Mucosa of descending colon (tissue), 3 donors: Measurements from ENCODE around the gene CDH4. TPM values are rescaled to one million over a fixed set of nuclear protein-coding genes. Genes with fewer than 3 reads are reported as not detected.

Source experiments
- ATAC-seq: fragments of 200-7000 bp; cut with Tn5 transposase; one replicate; pipeline ENCODE4 v1.9.1; 2020; ENCODE audit warnings: mild to moderate bottlenecking, moderate library complexity
- DNase-seq, 3 donors: peaks; one replicate each; pipeline ENCODE4 v3.0.0-alpha.2; 2020
- H3K36me3 ChIP-seq: fragments of 200-600 bp; one replicate; pipeline ENCODE4 v1.8.0; 2021; ENCODE audit warnings: low read depth, mild to moderate bottlenecking
- H3K4me1 ChIP-seq: fragments of 200-600 bp; one replicate; pipeline ENCODE4 v1.8.0; 2021; ENCODE audit warnings: low read depth, mild to moderate bottlenecking
- H3K4me3 ChIP-seq: fragments of 200-600 bp; one replicate; pipeline ENCODE4 v1.8.0; 2021; ENCODE audit warnings: mild to moderate bottlenecking
- H3K9me3 ChIP-seq: fragments of 200-600 bp; one replicate; pipeline ENCODE4 v1.8.0; 2021; ENCODE audit warnings: mild to moderate bottlenecking
- intact Hi-C, 2 donors: fragments of 100-400 bp; cut with DNase I in 1 of 2; cut with micrococcal nuclease in 1 of 2; formaldehyde crosslinking; loops; one replicate each; pipeline versions ENCODE4 v1.11.0 to v1.11.1; 2022; cut with DNase I, micrococcal nuclease
- total RNA-seq, 3 donors: library from RNA; stranded (reverse); fragmentation: NEBNext Ultra II Directional in 2 of 3; extraction: Animal tissue kit (Norgen Biotek cat#: 25700) in 2 of 3; gene quantifications; one replicate each; pipeline versions ENCODE4 v1.2.1 to v1.2.4, GENCODE V29; 2021 to 2023
- TF ChIP-seq, protein P1 (sequence below): fragments of 200-600 bp; IDR thresholded peaks from one replicate; pipeline ENCODE4 v1.8.0; 2022; ENCODE audit warnings: antibody characterized with exemption, mild to moderate bottlenecking
- donor health status: DM: no; HTN: no; CAD: no; lungs with moderate emphysema.
- donor health status: DM: no; HTN: no; CAD: no.
- donor health status: DM: no; HTN: yes; CAD: no.

CDH4 gene
- total RNA-seq, 3 donors from 2014 or later: 0.16 TPM; not detected in 2

- ATAC-seq: no peak
Measured at GRCh38 chr20:61737346-61737745, 485.3 kb downstream of the CDH4 start.

DNA sequence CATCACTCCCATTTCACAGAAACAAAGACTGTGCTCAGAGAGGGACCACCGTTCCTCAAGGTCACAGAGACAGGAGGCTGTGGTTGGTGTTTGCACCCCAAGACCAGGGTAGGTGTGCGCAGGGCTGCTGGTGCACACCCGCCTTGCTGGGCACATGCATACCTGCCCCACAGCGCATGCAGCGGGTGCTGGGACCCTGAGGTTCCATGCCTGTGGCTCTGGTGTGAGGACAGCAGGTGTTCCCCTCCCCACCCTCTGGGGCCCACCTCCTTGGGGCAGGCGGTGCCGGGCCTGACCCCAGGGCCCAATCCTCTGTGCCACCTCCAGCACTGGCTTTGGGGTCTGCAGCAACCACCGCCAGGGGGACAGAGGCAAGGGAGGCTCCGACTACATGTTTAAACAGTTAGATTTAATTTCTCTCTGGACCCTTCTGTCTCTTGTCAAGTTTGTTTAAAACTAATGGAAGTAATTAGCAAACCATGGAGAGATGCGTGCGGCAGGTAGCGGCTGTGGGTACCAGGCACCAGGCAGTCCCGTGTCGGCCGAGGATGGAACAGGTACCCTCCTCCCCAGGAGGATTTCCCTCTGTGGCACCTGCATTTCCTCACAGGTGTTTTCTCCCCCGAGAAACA, 485.9 kb downstream of the CDH4 start:
- DNase-seq (no peak), ATAC-seq (no peak)
- Histone ChIP-seq H3K36me3 (no peaks in the 10 kb centered on the region), H3K4me3 (no peak overlapping the region), H3K4me1 (no peaks in the 10 kb centered on the region), H3K9me3 (no peaks in the 10 kb centered on the region)
- intact Hi-C loops: loop anchor here in 1 of 2 donors (5.0 kb wide), 1 partner anchor 164 kb away; no protein-coding TSS in a partner anchor
- TF ChIP-seq, protein P1, sequence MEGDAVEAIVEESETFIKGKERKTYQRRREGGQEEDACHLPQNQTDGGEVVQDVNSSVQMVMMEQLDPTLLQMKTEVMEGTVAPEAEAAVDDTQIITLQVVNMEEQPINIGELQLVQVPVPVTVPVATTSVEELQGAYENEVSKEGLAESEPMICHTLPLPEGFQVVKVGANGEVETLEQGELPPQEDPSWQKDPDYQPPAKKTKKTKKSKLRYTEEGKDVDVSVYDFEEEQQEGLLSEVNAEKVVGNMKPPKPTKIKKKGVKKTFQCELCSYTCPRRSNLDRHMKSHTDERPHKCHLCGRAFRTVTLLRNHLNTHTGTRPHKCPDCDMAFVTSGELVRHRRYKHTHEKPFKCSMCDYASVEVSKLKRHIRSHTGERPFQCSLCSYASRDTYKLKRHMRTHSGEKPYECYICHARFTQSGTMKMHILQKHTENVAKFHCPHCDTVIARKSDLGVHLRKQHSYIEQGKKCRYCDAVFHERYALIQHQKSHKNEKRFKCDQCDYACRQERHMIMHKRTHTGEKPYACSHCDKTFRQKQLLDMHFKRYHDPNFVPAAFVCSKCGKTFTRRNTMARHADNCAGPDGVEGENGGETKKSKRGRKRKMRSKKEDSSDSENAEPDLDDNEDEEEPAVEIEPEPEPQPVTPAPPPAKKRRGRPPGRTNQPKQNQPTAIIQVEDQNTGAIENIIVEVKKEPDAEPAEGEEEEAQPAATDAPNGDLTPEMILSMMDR: no peak

More at GRCh38 chr20:61737346-61737745, 485.3 kb downstream of the CDH4 start:
- TF ChIP-seq, protein P1: no peak
- Histone ChIP-seq H3K36me3 (no peaks in the 10 kb centered on the region), H3K9me3 (no peaks in the 10 kb centered on the region), H3K4me3 (no peak overlapping the region), H3K4me1 (no peaks in the 10 kb centered on the region)
- intact Hi-C loops: loop anchor here in 1 of 2 donors (5.0 kb wide), 1 partner anchor 165 kb away; no protein-coding TSS in a partner anchor
- no peak for DNase-seq

GRCh38 chr20:61738601-61739069, 486.6 kb downstream of the CDH4 start:
- Histone ChIP-seq H3K4me3 (no peak overlapping the region), H3K36me3 (no peaks in the 10 kb centered on the region), H3K9me3 (no peaks in the 10 kb centered on the region), H3K4me1 (no peaks in the 10 kb centered on the region)
- intact Hi-C loops: loop anchor here in 1 of 2 donors (5.0 kb wide), 1 partner anchor 164 kb away; no protein-coding TSS in a partner anchor
- DNase-seq (no peak), ATAC-seq (no peak)
- TF ChIP-seq, protein P1: no peak

DNA sequence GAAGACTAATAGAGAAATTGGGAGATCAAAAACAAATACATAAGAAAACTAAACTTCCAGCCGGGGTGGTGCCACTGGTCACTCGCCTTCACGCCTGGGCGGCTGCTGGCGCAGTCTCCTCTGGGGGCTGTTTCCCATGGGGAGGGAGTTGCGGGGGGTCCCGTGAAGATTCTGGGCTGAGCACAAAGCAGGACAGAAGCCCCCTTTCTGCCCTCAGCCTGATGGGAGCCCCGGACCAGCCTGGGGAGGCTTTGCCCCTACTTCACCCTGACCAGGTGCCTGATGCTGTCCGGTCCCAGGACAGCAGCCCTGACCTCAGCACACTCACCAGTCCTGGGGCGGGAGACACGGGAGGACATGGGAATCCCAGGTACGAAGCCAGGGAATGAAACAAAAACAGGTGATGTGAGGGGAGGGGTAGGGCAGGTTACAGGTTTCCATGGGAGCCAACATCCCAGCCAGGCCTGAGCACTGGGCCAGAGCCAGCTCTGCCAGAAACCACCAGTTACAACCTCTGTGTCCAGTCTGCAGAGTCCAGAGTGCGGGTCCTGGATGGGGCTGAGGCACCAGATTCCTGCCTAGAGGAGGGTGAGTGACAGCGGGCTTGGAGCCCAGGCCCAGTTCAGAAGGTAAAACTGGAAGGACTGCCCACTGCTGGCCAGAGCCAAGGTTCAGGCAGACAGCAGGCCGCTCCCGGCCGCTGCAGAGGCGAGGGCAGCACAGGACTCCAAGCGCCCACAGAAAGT, 487.2 kb downstream of the CDH4 start:
- no peaks in the 10 kb centered on the region for H3K9me3 ChIP-seq
- H3K4me3 ChIP-seq: no peak overlapping the region
- no peak for ATAC-seq
- DNase-seq: no peak
- H3K36me3 ChIP-seq: no peaks in the 10 kb centered on the region
- no peaks in the 10 kb centered on the region for H3K4me1 ChIP-seq
- TF ChIP-seq, protein P1: no peak
- intact Hi-C loops: loop anchor here in 1 of 2 donors (5.0 kb wide), 1 partner anchor 163 kb away; no protein-coding TSS in a partner anchor

- TF ChIP-seq, protein P1: no peak
- Histone ChIP-seq H3K36me3 (no peaks in the 10 kb centered on the region), H3K9me3 (no peaks in the 10 kb centered on the region), H3K4me1 (no peaks in the 10 kb centered on the region), H3K4me3 (no peak overlapping the region)
- intact Hi-C loops: loop anchor here in 1 of 2 donors (5.0 kb wide), 1 partner anchor 163 kb away; no protein-coding TSS in a partner anchor
- ATAC-seq (no peak), DNase-seq (no peak)
Measured at GRCh38 chr20:61739832-61740118, 487.7 kb downstream of the CDH4 start.
